Posterior cingulate gyrus (tissue), 11 donors: ENCODE data around the gene CDH4.
A peak's percentile ranks its signal among the peaks of the same experiment; 100 is the strongest.

Experiments used
- DNase-seq, 10 donors: peaks; one replicate each; pipeline versions ENCODE4 v3.0.0 to v3.0.0-alpha.2; 2020 to 2021; ENCODE audit warnings: mixed read lengths in 3 of 10
- intact Hi-C: fragments of 100-400 bp; cut with DNase I; formaldehyde crosslinking; loops from one replicate; pipeline ENCODE4 v1.15.1; 2023

The CDH4 gene

DNA sequence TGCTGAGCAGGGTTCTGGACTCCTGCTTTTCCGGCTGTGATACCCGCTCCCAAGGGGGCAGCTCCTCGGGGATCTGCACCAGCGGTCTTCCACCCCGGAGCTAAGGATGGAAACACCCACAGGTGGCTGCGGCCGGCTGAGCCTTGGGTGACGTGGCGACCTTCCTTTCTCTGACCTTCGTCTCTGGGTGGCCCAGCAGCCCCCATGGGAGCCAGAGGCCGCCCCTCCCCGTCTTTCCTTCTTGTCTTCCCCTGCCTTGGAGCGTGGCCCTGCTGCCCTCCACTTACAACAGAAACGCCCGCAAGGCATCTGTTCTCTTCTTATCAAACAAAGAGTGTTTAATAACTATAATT is 407.9 kb downstream of the CDH4 start:
- intact Hi-C loops: no loop called here

DNA sequence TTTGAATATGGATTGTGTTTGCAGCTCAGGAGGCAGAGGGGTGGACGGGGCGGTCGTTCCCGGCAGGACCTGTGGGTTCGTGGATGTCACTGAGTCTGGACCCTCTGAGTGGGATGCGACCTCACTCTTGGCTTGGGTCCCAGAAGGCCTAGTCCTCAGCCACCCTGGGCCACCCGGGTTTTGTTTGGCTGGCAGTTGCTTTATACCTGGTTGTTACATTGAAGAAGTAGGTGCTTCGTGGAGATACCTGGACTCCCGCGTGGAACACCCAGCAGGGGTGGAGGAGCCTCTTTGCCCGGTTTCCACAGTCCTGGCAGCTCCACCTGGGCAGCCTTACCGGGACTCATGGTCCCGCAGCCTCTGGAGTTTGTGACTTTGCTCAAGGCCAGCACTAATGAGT is 408.5 kb downstream of the CDH4 start:
- intact Hi-C loops: no loop called here
- peak in 1 of 10 donors; percentile 51 for DNase-seq

More for the DNA sequence above, 407.9 kb downstream of the CDH4 start:
- DNase-seq: peak in 2 of 10 donors; percentile 64 to 84

DNA sequence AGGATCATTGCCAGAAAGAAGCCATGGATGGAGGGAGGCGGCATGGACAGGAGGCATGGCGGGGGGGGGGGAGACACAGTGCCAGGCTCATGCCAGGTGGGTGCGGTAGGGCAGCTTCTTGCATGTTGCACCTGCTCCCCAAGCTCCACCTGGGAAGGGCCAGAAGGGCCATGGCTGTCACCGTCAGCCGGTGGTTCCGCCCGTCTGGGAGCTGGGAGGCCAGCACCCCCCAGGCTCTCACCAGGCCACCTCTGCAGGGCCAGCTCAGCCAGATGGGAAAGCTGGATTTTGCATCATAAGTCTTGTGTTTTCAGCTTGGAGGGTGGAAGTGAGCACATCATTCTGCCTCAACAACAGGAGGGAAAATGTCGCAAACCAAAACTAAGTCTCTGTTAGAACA is 409.0 kb downstream of the CDH4 start:
- peak in 1 of 10 donors; percentile 68 for DNase-seq
- intact Hi-C loops: no loop called here

DNA sequence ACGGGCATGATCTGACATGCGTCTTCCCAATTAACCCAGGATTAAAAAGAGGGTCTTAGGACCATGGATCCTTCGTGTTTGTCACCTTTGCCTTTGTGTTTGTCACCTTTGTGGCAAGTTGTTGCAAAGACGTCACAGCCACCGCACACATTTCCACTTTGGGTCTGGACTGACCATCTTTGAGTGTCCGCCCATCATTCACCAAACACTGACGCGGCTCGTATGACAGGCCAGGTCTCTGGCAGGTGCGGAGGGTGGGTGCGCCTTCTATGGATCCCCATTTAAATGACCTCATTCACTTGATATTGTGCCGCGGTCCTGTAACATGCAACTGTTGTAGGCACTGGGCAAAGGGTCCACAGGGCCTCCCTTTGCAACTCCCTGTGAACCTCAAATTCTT is 409.5 kb downstream of the CDH4 start:
- intact Hi-C loops: no loop called here
- DNase-seq: no peak

DNA sequence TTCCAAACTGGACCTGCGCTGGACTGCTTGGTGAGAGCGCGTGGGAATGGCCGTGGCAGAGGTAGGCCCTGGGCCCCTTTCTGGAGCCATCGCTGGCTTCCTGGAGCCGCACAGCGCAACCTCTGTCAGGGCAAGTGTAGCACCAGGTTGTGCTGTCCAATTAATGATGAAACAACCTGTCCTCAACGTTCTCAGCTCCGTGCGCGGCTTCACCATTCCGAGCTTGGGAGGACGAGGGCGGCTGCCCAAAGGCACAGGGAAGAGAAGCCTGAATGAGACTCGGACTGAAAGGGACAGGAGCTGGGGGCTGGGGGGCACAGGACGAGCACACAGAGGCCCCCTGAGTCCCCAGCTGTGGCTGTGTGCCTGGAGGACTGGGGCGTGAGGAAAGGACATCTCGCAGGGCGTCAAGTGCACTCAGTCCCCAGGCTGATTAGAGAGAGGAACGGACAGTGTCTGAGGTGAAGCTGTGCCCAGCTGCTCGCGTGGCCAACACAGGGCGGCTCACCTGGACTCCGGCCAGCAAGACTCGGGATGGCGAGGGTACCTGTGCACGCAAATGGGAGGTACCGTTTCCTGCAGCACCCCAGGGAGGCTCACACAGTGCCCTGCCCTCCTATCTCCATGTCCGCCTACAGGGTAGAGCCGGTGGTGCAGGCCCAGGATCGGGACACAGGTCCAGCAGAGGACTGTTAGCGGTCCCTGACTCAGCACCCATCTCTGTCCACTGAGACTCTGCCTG is 410.3 kb downstream of the CDH4 start:
- intact Hi-C loops: no loop called here
- peak in 2 of 10 donors; percentile 52 to 66 for DNase-seq

DNA sequence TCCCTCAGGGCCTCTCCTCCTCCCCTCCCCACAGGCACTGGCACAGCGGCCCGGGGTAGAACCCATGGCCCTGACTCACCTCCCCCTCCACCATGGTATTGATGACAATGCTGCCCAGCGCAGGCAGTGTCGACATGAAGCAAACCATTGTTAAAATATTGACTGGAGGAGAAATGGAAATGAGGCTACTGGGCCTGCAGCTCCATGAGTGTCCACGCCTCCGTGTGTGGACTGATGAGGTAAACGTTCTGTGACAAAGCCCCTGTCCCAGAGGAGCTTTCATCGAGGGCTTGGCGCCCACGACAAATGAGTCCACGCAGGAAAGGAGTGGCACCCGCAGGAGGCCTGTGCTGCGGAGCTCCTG is 410.9 kb downstream of the CDH4 start:
- intact Hi-C loops: no loop called here

DNA sequence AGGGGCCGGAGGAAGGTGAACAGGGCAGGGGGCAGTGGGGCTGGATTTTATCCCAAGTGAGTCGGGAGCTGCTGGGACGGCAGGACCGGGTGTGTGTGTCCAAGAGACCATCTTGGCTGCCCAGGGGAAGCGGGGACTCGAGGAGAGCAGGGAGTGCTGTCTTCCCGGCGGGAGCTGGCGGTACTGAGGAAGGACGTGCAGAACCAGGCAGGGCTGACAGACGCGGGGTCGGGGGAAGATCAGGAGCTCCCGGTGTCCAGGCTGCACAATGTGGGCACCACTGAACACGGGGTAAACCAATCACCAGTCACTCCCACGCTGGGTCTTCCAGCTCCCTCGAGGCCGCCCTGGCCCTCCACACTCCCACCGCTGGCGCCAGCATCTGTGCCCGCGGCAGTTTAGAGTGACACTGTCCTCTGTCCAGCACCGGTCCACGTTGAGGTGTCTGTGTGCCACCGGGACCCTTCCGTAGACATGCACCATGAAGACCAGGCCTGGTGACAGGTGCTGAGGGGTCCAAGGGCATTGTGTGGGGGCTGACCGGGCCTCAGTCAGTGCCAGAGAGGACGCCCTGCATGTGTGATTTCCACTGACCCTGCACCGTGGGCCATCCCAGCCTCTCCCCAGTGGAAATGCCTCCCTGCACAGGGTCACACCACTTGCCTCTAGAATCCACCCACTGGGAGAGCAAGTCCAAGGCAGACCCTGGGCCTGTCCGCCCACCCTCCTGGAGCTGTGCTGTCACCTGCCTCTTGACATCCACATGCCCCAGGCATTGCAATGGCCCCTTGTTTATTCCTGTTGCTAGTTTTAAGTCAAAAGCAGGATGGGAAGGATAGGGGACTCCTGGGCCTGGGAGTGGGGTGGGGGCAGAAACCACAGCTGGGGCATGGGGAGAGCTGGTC is 411.7 kb downstream of the CDH4 start:
- intact Hi-C loops: no loop called here
- DNase-seq: peak in 3 of 10 donors; percentile 72 to 78 (median 75)

More for the DNA sequence above, 410.9 kb downstream of the CDH4 start:
- DNase-seq: peak in 5 of 10 donors; percentile 25 to 87 (median 47)

DNA sequence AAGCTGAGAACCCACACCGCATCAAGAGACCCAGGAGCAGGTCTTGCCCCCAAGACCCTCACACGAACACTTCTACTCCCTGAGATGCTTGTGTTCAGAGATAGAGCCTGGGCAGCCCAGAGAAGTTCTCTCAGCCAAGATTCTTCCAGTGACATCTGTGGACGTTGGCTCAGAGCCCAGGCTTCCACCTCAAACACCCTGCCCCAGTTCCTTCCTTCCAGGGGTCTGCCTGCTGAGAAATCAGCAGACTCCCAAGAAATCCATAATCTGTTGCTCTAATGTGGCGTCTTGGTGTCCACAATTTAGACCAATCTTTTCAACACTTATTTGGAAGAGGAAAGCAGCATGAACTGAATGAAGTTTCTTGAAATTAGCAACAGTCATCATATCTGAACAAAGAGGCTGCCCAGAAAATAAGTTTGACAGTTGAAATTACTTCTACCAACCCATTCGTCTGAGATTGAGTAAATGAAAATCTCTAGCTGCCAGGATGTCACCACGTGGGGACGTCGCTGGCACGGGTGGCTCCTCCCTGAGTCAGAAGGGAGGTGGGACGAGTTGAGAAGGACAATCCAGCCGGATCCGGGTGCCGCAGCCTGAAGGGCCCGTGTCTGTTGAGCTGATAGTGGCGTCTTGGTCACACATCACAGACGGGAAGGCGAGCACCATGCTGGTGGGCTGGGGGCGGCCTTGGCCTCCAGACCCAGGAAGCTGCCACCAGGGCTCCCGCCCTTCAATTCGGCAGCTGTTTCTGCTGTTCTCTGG is 412.7 kb downstream of the CDH4 start:
- intact Hi-C loops: no loop called here
- DNase-seq: peak in 1 of 10 donors; percentile 66

DNA sequence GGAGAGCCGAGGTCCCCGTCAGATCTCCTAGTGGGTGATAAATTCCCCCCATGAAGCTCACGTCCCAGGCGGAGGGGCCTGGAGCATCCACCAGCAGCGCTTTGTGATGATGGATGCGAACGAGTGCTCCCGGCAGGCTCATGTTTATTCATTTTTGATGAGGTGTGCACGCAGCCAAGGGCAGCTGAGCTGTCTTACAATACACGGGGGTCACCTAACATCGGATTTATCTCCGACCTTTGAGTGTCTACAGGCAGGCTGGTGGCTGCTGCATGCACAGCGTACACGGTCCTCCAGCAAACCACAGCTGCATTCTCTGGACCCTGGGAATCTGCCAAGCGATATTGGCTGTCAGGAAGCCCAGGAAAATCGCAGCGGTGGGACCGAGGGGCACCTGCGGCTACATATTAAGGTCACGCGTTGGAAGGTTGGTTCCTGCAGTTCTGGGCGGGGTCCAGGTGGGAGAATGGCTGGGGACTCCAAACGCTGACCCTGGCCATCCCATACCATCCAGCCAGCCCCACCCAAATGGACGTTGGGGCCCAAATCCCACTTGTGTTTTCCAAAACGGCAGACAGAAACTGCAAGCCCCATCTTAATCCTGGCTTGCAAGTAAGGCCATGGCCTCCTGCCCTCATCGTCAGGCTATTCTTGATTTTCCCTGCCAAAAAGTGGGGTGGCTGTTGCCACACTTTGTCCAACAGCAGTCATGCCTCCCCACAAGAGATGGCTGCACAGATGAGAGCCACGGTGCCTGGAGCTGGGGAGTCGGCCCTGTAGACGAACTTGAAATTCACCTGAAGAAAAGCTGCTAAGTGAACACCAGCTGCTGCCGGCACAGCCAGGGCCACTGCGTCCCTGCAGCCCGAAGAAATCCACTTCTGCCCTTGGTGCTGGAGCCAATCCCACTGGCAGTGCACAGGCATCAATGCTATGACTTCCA is 413.7 kb downstream of the CDH4 start:
- intact Hi-C loops: no loop called here
- peak in 2 of 10 donors; percentile 67 to 71 for DNase-seq

DNA sequence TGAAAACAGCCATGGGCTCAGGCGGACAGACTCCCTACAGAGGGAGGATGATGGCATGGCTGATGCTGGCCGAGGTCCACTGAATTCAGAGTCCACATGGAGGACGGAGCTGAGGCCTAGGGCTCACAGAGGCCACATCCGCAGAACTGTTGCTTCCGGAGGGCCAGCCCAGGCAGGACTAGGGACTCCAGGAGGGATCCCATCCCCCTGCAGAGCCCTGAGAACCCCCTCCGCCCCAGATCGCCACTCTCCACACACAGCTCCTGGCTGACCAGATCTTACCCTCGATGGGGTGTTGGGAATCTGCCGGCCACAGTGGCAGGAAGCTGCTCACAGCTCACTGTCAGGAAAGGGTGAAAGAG is 414.4 kb downstream of the CDH4 start:
- peak in 1 of 10 donors; percentile 64 for DNase-seq
- intact Hi-C loops: no loop called here

DNA sequence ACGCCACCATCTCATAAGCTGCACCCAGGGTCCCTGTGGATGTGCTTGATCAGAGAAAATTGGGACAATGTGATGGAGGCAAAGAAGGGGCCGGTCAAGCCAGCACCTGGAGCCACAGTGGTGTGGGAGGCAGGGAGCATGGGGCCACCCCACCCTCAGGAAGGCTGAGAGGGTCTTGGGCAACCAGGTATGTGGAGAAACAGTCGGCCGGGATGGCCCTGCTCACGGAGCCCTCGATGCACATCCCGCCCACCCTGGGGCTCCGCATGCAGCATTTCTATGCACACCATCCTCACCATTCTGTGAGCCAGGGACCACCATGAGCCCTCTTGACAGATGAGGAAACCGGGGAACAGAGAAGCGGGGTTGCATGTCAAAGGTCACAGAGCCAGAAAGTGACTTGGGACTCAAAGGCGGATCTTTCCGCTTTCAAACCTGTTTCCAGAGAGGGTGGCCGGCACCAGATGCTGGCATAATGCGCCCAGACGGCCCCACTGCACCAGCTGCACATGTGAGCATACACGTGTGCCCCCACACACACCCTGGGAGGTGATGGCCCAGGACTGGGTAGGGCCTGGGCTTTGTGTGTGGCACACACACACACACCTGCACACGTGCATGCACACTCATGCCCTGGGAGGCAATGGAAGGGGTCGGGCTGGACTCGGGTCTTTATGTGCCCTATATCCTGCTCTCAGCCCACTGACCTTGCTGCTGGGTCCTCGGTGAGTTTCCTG is 415.2 kb downstream of the CDH4 start:
- DNase-seq: peak in 2 of 10 donors; percentile 50 to 63
- intact Hi-C loops: no loop called here

DNA sequence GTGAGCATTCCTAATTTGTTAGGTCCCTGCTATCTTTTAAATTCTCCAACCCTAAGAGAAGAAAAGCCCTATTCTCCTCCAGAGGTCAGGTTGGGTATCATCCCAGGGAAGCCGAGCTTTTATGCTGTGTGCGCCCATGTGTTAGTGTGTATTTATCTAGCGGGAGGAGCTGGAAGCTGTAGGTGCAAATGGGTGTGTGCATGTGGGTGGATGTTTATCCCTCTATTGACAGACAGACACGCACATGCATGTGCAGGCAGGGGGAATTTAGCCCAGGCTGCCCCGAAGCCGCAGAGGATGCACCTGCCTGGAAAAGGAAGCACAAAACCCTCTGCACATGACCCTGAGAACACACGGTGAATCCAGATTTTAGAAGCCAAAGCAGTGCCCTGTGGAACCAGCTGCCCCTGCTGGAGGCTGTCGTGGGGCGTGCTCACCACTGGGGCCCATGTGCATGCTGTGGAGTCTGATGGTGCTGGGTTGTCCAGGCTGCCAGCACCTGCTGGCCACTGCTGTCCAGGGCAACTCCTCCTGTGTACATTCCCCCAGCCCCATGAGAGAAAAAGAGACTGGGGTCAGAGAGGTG is 416.1 kb downstream of the CDH4 start:
- intact Hi-C loops: no loop called here
- peak in 1 of 10 donors; percentile 36 for DNase-seq

DNA sequence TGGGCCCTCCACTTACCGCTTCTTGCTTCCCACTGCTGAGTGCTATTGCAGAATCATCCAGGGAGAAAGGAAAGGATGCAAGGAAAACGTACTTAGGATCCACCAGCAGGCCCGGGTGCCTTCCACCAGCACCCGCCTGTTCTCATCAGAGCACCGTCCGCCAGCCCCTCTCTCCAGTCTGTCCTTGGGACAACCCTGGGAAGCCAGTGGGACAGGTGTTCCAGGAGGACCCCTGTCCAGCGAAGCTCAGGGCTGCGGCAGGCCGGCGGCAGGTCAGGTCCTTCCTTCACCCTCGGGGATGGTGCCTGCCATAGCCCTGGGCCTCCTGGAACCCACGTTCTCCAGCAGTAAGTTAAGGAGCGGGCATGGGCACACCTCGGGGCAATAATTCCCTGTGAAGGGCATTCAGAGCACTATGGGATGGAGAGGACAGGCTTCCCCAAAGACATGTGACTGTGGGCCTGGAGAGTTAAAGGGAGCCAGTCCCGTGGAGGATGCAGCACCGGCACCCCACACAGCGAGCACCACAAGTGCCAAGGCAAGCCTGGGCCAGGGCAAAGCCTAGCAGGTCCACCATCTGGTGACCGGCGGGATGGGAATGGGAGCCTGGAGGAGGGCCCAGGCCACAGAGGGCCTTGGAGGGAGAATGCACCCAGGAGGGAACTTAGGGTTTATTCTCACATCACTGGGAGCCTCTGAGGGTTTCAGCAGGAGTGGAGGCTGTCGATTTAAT is 416.9 kb downstream of the CDH4 start:
- peak in 2 of 10 donors; percentile 69 to 75 for DNase-seq

DNA sequence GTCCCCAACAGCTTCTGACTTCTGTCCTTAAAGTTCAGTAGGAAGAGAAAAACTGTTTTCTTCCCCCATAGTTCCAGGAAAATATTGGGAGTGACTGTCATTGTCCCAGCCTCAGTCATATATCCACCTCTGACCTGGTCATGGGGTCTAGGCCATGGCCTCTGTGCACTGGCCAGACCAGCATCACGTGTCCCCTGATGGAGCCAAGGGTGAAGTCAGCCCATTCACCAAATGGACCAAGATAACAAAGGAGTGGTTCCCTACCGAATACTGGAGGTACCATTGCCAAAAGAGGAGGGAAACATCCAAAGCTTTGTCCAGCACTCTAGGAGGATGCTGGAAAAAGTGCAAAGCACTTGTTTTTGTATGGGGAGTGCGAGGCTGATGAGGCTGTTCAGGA is 418.2 kb downstream of the CDH4 start:
- peak in 1 of 10 donors; percentile 16 for DNase-seq
- intact Hi-C loops: no loop called here

More for the DNA sequence above, 416.9 kb downstream of the CDH4 start:
- intact Hi-C loops: no loop called here

DNA sequence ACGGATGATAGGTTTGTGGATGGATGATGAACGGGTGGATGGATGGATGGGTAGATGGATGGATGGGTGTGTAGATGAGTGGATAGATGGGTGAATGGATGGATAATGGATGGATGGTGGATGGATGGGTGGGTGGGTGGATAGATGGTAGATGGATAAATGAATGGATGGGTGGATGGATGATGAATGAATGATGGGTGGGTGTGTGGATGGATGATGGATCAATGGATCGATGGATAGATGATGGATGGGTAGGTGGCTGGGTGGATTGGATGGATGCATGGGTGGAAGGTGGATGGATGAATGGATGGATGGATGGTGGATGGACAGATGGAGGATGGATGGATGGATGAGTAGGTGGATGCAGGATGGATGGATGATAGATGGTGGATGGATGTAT is 419.5 kb downstream of the CDH4 start:
- intact Hi-C loops: no loop called here
- DNase-seq: no peak

DNA sequence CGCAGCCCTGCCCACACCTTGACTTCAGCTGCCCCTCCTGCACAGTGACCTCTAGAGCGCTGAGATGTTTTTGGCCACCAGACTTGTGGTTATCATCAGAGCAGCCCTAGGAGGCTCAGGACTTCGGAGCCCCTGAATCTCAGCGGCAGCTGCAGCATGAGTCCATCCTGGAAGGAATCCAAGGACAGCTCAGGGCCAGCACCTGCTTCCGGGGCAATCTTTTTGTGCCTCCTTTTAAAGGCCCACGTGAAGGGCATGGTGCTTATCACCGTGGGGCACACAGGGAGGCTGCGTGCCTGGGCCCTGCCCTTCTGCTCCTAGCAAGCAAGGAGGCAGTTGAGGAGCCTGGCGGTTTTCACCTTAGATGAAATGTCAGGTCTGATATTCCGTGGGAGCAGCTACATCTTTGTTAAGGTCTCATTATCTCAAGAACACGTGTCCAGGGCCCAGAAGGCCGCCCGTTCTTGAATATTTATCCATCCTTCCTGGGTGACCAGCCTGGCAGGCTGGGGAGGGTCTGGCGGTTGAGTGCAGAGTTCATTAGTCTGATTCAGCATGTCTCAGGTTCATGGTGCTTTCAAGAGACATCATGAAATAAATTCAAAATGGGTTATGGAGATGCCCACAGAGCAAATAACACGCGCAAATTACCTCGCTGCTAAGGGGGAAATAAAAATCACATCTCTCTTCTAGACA is 421.2 kb downstream of the CDH4 start:
- DNase-seq: peak in 1 of 10 donors; percentile 42
- intact Hi-C loops: no loop called here

DNA sequence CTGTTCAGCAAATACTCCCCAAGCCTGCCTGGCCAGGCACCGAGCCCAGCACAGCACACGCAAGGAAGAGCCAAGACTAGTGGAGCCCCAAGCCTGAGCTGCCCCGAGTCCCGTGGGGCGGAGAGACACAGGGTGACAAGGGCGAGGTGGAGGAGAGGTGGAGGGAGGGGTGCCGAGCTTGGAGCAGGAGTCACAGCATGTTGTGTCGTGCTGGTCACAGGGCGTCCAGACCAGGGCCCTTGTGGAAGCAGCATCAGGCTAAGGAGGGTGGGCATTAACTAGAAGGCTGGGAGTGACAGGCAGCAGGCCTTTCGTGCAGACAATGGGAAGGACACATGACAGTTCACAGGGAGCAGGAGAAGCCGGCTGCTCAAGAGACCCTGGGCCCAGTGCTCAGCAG is 422.1 kb downstream of the CDH4 start:
- DNase-seq: peak in 1 of 10 donors; percentile 59
- intact Hi-C loops: no loop called here
